GM19328 (cell line): Measurements from ENCODE around the gene SAMHD1.
"Not testable (repeated sequence)": the region's sequence is repeated elsewhere in the genome, so short reads cannot be mapped to it uniquely, and the experiment has no call there.

Experiments used
- ATAC-seq: cut with Tn5 transposase; IDR thresholded peaks from one replicate; pipeline ENCODE4 v1.9.1; 2021; ENCODE audit warnings: mild to moderate bottlenecking, moderate library complexity; ENCODE audit not compliant: unreplicated experiment

Gene SAMHD1

DNA sequence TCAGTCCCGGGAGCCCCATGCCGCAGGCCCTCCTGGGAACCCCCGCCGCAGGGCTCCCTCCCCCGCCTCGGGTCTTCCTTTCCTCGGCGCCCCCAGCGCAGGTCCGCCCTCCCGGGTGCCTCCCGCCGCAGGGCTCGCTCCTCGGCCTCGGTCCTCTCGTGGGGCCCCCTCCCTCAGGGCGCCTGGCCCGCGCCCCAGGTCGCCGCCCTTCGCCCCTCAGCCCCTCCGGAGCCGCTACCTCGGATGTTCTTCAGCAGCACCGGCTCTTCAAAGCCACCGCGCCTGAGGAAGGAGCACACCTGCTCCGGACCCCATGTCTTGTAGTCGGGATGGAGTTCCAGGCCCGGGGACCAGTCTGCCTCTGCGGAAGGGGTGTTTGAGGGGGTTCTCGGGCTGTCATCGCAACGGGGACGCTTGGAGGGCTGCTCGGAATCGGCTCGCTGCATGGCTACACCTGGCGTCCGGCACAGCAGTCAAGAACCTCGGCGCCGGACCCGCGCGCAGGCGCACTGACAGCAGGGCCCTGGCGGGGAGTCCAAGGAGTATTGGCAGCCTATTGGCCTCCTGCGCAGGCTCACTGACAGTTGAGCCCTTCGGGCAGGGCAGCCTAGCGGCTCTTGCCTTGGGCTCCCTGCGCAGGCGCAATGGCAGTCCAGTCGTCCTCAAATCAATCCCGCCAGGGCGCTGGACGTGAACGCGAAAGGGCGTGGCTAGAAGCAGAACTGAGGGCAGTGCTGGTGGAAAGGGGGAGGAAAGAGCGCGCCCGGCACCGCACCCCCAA, at the start of gene SAMHD1:
TSS of gene SAMHD1 (minus strand) at position 511 of the 781 bp plus-strand sequence. CDS start at position 446, 65 bp downstream.
- ATAC-seq: peak; percentile 93

DNA sequence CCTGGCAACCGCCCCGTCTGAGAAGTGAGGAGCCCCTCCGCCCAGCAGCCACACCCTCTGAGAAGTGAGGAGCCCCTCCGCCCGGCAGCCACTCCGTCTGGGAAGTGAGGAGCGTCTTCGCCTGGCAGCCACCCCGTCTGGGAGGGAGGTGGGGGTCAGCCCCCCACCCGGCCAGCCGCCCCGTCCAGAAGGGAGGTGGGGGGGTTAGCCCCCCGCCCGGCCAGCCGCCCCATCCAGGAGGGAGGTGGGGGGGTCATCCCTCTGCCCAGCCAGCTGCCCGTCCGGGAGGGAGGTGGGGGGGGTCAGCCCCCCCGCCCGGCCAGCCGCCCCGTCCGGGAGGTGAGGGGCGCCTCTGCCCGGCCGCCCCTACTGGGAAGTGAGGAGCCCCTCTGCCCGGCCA, 48.7 kb upstream of the SAMHD1 start:
- ATAC-seq: not testable (repeated sequence)

DNA sequence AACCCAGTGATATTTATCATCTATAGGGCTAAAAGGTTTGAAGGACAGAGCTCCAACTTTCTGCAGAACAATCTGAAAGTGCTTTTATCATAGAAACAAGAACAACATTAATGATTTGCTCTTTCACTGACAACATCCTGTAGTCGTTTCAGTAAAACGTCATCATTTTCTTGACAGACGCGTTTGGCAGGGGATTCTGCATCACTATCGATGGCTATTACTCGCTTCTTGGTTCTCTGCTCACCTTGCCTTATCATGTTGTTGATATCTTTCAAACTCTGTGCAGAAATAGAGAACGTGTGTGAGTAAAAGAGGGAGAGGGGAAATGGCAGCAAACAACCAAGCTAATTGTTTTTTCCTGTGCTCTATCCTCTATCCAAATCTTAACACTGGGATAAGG, 47.1 kb upstream of the SAMHD1 start:
- ATAC-seq: no peak

DNA sequence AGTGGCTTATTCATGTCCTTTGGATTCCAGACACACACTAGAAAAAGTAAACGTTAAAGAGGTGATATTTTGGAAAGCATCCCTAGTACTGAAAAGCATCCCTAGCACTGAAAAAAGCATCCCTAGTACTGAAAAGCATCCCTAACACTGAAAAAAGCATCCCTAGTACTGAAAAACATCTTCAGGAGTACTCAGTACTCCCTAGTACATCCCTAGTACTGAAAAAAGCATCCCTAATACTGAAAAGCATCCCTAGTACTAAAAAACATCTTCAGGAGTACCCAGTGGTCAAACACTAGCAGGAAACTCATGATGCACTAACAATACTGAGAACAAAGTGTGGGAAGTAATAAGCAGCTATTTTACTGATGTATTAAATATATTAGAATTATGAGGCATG, 45.6 kb upstream of the SAMHD1 start:
- ATAC-seq: no peak

DNA sequence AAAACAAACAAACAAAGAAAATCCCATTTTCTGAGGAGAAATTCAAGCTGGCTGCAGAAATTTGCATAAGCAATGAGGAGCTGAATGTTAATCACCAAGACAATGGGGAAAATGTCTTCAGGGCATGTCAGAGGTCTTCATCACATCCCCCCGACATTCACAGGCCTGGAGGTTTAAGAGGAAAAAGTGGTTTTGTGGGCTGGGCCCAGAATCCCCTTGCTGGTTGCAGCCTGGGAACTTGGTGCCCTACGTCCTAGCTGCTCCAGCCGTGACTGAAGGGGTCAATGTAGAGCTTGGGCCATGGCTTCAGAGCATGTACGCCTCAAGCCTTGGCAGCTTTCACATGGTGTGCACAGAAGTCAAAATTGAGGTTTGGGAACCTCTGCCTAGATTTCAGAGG, 42.7 kb upstream of the SAMHD1 start:
- ATAC-seq: not testable (repeated sequence)

DNA sequence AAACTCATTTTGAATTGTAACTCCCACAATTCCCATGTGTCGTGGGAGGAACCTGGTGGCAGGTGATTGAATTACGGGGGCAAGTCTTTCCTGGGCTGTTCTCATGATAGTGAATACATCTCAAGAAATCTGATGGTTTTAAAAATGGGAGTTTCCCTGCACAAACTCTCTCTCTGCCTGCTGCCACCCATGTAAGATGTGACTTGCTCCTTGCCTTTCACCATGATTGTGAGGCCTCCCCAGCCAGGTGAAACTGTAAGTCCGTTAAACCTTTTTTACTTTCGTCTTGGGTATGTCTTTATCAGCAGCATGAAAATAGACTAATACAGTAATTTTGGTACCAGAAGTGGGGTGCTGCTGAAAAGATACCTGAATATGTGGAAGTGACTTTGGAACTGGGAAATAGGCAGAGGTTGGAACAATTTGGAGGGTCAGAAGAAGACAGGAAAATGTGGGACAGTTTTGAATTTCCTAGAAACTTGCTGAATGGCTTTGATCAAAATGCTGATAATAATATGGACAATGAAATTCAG, 41.4 kb upstream of the SAMHD1 start:
- ATAC-seq: no peak

DNA sequence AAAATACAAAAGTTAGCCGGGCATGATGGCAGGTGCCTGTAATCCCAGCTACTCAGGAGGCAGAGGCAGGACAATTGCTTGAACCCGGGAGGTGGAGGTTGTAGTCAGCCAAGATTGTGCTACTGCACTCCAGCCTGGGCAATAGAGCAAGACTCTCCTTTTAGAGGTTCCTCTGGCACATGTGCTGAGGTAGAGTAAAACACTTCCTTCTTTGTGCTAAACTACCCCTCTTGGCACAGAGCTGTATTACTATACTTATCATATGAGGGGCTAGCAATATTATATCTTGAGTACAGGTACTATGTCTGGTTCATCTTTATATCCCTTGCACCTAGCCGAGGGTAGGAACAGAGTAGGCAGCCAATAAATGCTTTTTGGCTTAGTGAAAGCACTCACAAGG, 40.2 kb upstream of the SAMHD1 start:
- no peak for ATAC-seq

DNA sequence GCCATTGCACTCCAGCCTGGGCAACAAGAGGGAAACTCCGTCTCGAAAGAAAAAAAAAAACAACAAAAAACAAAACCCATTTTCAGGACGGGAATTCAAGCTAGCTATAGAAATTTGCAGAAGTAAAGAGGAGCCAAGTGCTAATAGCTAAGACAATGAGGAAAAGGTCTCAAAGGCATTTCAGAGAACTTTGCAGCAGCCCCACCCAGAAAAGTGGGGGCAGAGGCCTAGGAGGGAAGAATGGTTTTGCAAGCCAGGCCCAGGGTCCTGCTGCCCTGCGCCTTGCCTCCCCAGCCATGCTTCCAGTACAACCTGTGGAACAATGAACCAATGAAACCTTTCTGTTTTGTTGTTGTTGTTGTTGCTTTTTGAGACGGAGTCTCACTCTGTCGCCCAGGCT, 38.3 kb upstream of the SAMHD1 start:
- ATAC-seq: no peak

DNA sequence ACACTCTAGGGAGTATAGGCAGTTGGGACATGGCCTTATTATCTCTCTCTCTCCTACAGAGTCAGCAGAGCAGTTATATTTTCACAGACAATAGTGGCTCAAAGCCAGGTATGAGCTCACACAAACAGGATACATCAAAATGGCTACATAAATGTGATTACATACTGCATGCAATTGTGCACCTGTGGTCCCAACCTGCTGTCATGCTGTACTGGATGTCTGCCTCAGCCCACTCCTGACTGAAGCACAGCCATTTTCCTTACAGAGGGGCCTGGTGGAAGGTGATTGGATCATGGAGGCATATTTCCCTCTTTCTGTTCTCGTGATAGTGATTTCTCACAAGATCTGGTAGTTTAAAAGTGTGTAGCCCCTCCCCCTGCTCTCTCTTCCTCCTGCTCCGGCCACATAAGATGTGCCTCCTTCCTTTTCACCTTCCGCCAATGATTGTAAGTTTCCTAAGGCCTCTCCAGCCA, 37.0 kb upstream of the SAMHD1 start:
- no peak for ATAC-seq

DNA sequence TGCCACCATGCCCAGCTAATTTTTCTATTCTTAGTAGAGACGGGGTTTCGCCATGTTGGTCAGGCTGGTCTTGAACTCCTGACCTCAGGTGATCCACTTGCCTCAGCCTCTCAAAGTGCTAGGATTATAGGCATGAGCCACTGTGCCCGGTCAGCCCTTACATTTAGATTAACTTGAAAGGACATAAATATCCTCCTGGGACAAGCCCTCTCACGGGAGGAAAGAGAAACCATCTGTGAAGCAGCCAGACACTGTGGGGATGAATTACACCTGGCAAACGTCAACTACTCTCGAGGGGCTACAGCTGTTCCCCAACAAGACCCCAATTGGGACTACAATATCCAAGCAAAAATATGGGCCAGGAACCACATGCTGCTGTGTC, 32.7 kb upstream of the SAMHD1 start:
- no peak for ATAC-seq

DNA sequence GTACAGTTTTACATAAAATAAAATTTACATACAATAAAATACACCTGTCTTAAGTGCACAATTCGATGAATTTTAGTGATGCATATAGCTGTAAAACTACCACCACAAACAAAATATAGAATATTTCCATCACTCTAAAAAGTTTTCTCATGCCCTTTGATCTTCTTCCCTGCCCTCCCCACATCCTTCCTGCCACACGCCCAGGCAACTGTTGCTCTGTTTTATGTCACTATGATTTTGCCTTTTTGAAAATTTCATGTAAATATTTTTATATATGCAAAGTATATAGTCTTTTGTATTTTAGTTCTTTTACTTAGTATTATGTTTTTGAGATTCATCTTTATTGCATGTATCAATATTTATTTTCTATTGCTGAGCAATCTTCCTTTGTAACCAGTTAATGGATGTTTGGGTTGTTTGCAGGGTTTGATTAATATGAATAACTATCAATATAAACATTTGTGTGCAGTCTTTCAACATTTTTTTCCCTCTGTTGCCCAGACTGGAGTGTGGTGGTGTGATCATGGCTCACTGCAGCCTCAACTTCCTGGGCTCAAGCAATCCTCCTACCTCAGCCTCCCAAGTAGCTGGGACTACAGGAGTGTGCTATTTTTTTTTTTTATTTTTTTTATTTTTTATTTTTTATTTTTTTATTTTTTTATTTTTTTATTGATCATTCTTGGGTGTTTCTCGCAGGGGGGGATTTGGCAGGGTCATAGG, 23.8 kb upstream of the SAMHD1 start:
- ATAC-seq: no peak

DNA sequence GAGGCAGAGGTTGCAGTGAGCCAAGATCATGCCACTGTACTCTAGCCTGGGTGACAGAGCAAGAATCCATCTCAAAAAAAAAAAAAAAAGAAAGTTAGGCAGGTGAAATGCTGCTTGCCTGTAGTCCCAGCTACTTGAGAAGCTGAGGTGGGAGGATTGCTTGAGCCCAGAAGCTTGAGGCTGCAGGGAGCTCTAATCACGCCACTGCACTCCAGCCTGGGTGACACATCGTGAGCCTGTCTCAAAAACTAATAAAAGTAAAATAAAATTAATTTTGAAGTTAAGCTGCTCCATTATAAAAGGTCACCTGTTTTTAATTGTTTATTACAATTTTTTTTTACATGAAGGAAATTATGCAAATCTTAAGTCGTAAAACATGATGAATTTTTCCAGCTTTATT, 23.2 kb upstream of the SAMHD1 start:
- ATAC-seq: no peak

DNA sequence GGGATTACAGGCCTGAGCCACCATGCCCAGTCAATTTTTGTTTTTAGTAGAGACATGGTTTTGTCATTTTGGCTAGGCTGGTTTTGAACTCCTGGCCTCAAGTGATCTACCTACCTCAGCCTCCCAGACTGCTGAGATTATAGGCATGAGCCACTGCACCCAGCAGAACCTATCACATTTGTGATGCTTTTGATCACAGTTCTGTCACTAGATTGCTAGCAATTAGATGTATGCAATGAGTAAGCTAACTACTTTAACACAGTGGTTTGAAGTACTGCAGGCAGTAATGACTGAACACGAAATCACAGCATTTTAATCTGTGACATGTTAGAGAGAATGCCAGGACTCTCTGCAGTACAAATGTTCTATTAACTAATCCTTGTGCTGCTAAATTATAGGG, 19.6 kb upstream of the SAMHD1 start:
- no peak for ATAC-seq

DNA sequence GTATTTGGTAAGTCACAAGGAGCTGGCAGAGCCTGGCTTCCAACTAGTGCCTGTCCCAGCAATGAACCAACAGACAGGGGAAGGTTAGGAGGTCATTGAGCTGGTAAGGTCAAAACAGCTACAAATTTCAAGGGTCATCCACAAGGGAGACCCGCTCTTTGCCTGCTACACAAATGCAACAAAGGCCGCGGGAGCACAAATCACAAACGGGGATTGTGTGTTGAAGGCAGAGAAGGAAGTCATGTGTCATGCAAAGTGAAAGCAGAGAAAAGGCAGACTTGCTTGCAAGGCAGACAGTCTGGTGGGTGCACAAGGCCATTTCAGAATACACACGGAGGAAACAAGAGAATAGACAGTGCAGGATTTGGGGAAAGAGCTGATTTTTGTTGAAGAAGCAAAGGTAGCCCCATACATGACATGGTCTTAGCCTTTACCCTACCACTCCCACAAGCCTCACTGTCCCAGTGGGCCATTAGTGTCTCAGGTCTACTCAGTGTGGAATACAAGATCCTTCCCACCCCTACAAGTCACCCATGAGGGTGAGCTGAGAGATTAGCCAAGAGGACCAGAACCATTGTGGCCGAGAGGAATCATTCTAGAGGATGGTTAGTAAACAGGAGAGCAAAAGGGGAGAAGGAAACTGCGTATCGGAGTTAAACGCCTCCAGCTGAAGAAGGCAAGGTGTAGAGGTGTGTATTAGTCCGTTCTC, 18.1 kb upstream of the SAMHD1 start:
- no peak for ATAC-seq

DNA sequence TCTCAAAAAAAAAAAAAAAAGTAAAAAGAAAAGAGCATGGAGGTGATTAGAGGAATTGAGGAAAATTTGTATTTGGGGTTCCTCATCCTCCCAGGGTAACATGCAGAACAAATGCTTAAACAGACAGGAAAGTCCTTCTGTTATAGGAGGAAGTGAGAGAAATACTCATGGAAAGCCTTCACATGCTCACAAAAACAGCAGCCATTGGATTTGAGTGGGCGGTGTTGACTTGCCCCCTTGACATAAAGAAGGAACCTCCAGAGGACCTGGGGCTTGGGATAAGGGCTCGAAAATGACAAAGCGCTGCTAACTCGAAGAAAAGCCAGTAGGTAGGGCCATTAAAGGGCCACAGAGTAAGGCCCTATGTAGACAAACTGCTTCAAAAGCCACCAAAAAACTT, 17.5 kb upstream of the SAMHD1 start:
- ATAC-seq: no peak

DNA sequence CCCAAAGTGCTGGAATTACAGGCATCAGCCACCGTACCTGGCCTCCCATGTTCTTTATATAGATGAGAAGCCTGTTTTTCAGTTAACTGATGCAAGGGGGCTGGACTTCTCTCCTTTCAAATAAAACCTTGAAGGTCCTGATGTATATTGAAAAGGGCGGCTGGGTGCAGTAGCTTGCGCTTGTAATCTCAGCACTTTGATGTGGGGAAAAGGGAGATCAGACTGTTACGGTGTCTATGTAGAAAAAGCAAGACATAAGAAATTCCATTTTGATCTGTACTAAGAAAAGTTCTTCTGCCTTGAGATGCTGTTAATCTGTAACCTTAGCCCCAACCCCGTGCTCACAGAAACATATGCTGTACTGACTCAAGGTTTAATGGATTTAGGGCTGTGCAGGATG, 16.1 kb upstream of the SAMHD1 start:
- no peak for ATAC-seq

DNA sequence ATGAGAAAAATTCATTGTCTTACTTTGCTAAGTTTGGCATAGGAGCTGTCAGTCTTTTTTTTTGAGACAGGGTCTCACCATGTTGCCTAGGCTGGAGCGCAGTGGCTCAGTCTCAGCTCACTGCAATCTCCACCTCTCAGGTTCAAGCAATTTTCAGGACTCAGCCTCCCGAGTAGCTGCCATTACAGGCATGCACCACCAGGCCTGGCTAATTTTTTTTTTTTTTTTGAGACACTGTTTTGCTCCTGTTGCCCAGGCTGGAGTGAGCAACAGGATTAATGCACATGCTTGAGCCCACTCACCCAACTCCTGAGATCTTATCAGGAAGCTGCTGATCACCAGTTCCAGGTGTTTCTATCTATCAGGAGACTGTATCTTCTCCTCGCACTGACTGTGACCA, 15.5 kb upstream of the SAMHD1 start:
- ATAC-seq: not testable (repeated sequence)

DNA sequence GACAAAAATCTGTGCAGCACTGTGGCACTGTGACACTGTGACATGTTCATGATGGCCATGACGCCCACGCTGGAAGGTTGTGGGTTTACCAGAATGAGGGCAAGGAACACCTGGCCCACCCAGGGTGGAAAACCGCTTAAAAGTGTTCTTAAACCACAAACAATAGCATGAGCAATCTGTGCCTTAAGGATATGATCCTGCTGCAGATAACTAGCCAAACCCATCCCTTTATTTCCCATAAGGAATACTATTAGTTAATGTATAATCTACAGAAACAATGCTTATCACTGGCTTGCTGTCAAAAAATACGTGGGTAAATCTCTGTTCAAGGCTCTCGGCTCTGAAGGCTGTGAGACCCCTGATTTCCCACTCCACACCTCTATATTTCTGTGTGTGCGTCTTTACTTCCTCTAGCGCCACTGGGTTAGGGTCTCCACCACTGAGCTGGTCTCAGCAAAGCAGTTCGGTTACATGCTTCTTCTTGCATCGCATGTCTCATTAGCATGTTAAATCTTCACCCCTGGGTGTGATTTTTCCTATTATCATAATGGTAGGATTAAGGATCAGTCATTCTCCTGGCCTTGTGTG, 10.9 kb upstream of the SAMHD1 start:
- not testable (repeated sequence) for ATAC-seq

DNA sequence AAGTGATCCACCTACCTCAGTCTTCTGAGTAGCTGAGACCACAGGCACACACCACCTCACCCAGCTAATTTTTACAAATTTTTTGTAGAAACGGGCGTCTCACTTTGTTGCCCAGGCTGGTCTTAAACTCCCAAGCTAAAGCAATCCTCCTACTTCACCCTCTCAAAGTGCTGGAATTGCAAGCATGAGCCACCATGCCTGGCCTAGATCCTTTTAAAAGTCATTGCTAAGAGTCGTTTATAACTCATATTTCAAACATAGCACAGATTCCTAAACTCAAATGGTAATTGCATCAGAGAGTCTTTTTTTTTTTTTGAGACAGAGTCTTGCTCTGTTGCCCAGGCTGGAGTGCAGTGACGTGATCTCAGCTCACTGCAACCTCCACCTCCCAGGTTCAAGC, 7.7 kb upstream of the SAMHD1 start:
- no peak for ATAC-seq

DNA sequence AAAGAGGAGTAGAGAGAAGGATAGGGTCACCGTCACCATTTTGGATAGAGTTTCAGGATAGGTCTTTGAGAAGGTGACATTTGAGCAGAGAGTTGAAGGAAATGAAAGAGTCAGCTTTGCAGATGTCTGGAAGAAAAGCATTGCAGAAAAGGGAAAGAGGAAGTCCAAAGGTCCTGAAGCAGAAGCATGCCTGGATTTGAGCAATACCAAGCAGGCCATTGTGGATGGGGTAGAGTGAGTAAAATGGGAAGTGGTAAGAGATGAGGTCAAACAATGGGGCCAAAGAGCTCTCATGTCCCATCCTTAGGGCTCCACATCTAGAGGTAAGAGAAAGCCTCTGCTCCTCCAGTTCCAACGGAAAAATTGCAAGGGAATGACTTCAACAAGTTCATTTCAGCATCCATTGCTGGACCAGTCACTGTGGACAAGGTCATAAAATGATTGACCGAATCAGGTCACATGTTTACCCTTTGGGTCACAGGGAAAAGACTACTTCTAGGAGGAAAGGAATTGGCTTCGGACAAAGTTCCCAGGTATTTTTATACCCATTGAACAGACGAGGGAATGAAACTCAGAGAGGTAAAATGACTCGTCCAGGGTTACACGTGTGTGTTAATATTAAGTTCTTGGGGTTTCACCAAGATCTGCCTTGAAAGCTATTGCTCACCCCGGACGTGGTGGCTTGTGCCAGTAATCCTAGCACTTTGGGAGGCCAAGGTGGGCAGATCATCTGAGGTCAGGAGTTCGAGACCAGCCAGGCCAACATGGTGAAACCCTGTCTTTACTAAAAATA, 6.6 kb upstream of the SAMHD1 start:
- ATAC-seq: no peak
